ENCODE data around the gene HDAC1.

- no peak for TF ChIP-seq SUZ12 (IDR thresholded peaks at IDR 0.05)
- TF ChIP-seq NFRKB (IDR thresholded peaks at IDR 0.05), result no peak
Observed at GRCh38 chr1:32249831-32250525, 41.9 kb upstream of the HDAC1 start.
